K562 (cell line): ENCODE data around the gene ARHGAP29. TPM values are rescaled to one million over a fixed set of nuclear protein-coding genes. Genes with fewer than 3 reads are reported as not detected.

Source experiments
- ATAC-seq: fragments of 200-7000 bp; cut with Tn5 transposase; 3 replicates; pipeline ENCODE4 v1.9.1; 2020; ENCODE audit warnings: moderate library complexity
- BruUV-seq: library from RNA; stranded (reverse); fragments of 400-500 nt; replicated peaks from 2 replicates; lab custom pipeline; 2021; lab: Mats Ljungman, UMichigan
- CTCF ChIA-PET: fragments of 300-600 bp; formaldehyde crosslinking; extraction: SDS; loops from one replicate; lab custom pipeline; 2021; ENCODE audit warnings: low intra/inter-chr PET ratio; lab: Yijun Ruan, JAX
- POLR2A ChIA-PET: fragments of 300-600, 350-650 bp; sonication (Branson Sonifier 250); formaldehyde crosslinking; extraction: SDS; loops from one replicate; lab custom pipeline; 2021; ENCODE audit warnings: antibody characterized with exemption, inconsistent platforms; lab: Yijun Ruan, JAX
- DNase-seq, 4 experiments: peaks; one replicate each; pipeline versions ENCODE4 v3.0.0 to v3.0.0-alpha.2; 2011 to 2018; ENCODE audit warnings: low spot score in 3 of 4, mixed read lengths in 3 of 4; ENCODE audit errors: extremely low read depth in 1 of 4
- FAIRE-seq: peaks from 2 replicates; lab custom pipeline; 2011; peaks lifted over from hg19 to GRCh38; lab: Jason Lieb, UNC
- H2AFZ ChIP-seq: 2 replicates; pipeline ENCODE4 v1.6.0; 2011; ENCODE audit warnings: low read depth, low read length, control low read depth, inconsistent platforms
- H3K27ac ChIP-seq: fragments of 200-600 bp; 3 replicates; pipeline ENCODE4 v1.8.0; 2011; ENCODE audit warnings: low read depth, mild to moderate bottlenecking, control low read depth, inconsistent platforms, low read length, moderate library complexity, mixed read lengths; ENCODE audit errors: extremely low read depth
- H3K27me3 ChIP-seq, 2 experiments: fragments of 300-600 bp in 1 of 2; 2 replicates in 1 of 2; 3 replicates in 1 of 2; pipeline versions ENCODE4 v1.6.0 to v1.8.0; 2011; ENCODE audit warnings: inconsistent platforms in 2 of 2, low read length in 2 of 2, mild to moderate bottlenecking in 1 of 2, mixed read lengths in 1 of 2, moderate library complexity in 1 of 2; ENCODE audit not compliant: control insufficient read depth in 2 of 2, insufficient read depth in 2 of 2
- H3K36me3 ChIP-seq: fragments of 300-600 bp; 3 replicates; pipeline ENCODE4 v1.8.0; 2011; ENCODE audit warnings: mild to moderate bottlenecking, low read length, inconsistent platforms; ENCODE audit not compliant: control insufficient read depth, insufficient read depth
- H3K4me1 ChIP-seq, 2 experiments: fragments of 200-600 bp in 1 of 2; replicated peaks in 1 of 2; 2 replicates in 1 of 2; 3 replicates in 1 of 2; pipeline versions ENCODE4 v1.5.1 to v1.8.0; 2011; ENCODE audit warnings: inconsistent platforms in 2 of 2, low read length in 2 of 2, mild to moderate bottlenecking in 1 of 2, mixed read lengths in 1 of 2, moderate library complexity in 1 of 2; ENCODE audit not compliant: control insufficient read depth in 2 of 2, insufficient read depth in 2 of 2
- H3K4me2 ChIP-seq: 2 replicates; pipeline ENCODE4 v1.6.1; 2011; ENCODE audit warnings: low read length, control low read depth, inconsistent platforms, mixed read lengths; ENCODE audit not compliant: insufficient read depth
- H3K4me3 ChIP-seq: fragments of 200-600 bp; sonication (generic), shearing (Covaris generic); 2 replicates; pipeline ENCODE4 v1.5.1; 2016; ENCODE audit warnings: control low read depth, inconsistent platforms
- H3K79me2 ChIP-seq: fragments of 200-600 bp; 3 replicates; pipeline ENCODE4 v1.8.0; 2011; ENCODE audit warnings: low read length, inconsistent platforms; ENCODE audit not compliant: control insufficient read depth, insufficient read depth
- H3K9ac ChIP-seq, 2 experiments: 2 replicates each; pipeline versions ENCODE4 v1.6.0 to v1.6.1; 2011; ENCODE audit warnings: low read depth in 2 of 2, low read length in 2 of 2, control low read depth in 1 of 2, inconsistent platforms in 1 of 2, mild to moderate bottlenecking in 1 of 2, mixed read lengths in 1 of 2; ENCODE audit not compliant: insufficient read depth in 1 of 2
- H3K9me1 ChIP-seq: one replicate; pipeline ENCODE4 v1.6.0; 2011; ENCODE audit warnings: inconsistent platforms, mild to moderate bottlenecking, low read length, moderate library complexity; ENCODE audit not compliant: control insufficient read depth, insufficient read depth
- H3K9me3 ChIP-seq: replicated peaks from 2 replicates; pipeline ENCODE4 v1.5.1; 2011; ENCODE audit warnings: low read depth, low read length, inconsistent platforms; ENCODE audit not compliant: control insufficient read depth, insufficient read depth
- H4K20me1 ChIP-seq: replicated peaks from 2 replicates; pipeline ENCODE4 v1.6.1; 2011; ENCODE audit warnings: low read length, inconsistent platforms, mixed read lengths; ENCODE audit not compliant: control insufficient read depth, insufficient read depth
- ARID1B ChIP-seq: fragments of 450-650 bp; IDR thresholded peaks from 2 replicates; pipeline ENCODE4 v1.6.1; 2016; ENCODE audit warnings: antibody characterized with exemption, mild to moderate bottlenecking, inconsistent platforms
- CBFA2T3 ChIP-seq: fragments of 450-650 bp; IDR thresholded peaks from 2 replicates; pipeline ENCODE4 v1.6.1; 2017
- ETS1 ChIP-seq: conservative IDR thresholded peaks from 2 replicates; pipeline ENCODE4 v1.6.1; 2011; ENCODE audit warnings: low read depth, mild to moderate bottlenecking, low read length; ENCODE audit not compliant: control insufficient read depth
- GABPB2 ChIP-seq: fragments of 250-450 bp; sonication (Bioruptor Pico); conservative IDR thresholded peaks from 2 replicates; pipeline ENCODE4 v1.5.1; 2021; ENCODE audit warnings: mild to moderate bottlenecking
- MCM5 ChIP-seq: fragments of 450-650 bp; IDR thresholded peaks from 2 replicates; pipeline ENCODE4 v1.6.1; 2016; ENCODE audit warnings: low read depth
- ZBTB34 ChIP-seq: fragments of 250-450 bp; sonication (Bioruptor Pico); IDR thresholded peaks from 2 replicates; pipeline ENCODE4 v1.8.0; 2021; ENCODE audit warnings: mild to moderate bottlenecking, moderate library complexity
- WGBS: fragments of 100-300 bp; shearing (Covaris generic); methylation state at CpG from one replicate; pipeline ENCODE4 v1.1.6; 2016; ENCODE audit warnings: low coverage, mixed read lengths; ENCODE audit not compliant: insufficient coverage; ENCODE audit errors: missing lambda C conversion rate; 5-methylcytosine and 5-hydroxymethylcytosine counted together
- in situ Hi-C: fragments of 300-500 bp; cut with MboI; formaldehyde crosslinking; loops from 4 replicates; pipeline ENCODE4 v1.15.0; 2018; ENCODE audit warnings: inconsistent platforms, mixed read lengths
- intact Hi-C: fragments of 100-400 bp; cut with micrococcal nuclease; formaldehyde crosslinking; loops from 2 replicates; pipeline ENCODE4 v1.14.2; 2022
- polyA plus RNA-seq, 8 experiments: library from polyadenylated mRNA; depleted of rRNA in 4 of 8; stranded (reverse) in 5 of 8; unstranded in 3 of 8; fragments of >200 nt; fragmentation: Nextera tagmentation in 2 of 8; fragmentation: Illumina TruSeq in 1 of 8; extraction: Ambion mirVana in 2 of 8; extraction: Trizol in 1 of 8; gene quantifications; 2 replicates each; pipeline versions ENCODE4 v1.2.1 to v1.2.3, GENCODE V29; 2011 to 2014; ENCODE audit warnings: inconsistent platforms in 1 of 8, missing spikeins in 1 of 8
- total RNA-seq, 7 experiments: library from RNA; depleted of rRNA in 6 of 7; stranded (reverse); fragments of >200 nt in 6 of 7; fragmentation: Illumina TruSeq in 2 of 7; extraction: Trizol in 2 of 7; gene quantifications; 2 replicates each; pipeline versions ENCODE4 v1.2.1 to v1.2.3, GENCODE V29; 2011 to 2021; ENCODE audit warnings: low replicate concordance in 1 of 7

ARHGAP29 gene
- total and polyA plus RNA-seq, 9 of the 15 experiments (the other 6 are each of a cell fraction or from before 2014, with no cell fraction given): under 0.01 to 0.13 (median 0.02) TPM; not detected in 5

GRCh38 chr1:94143809-94144176 is 93.6 kb downstream of the ARHGAP29 start:
- Histone ChIP-seq H3K9ac (no peak overlapping the region), H2AFZ (no peak overlapping the region), H3K9me1 (no peaks in the 10 kb centered on the region), H3K4me1 (no peaks in the 10 kb centered on the region), H3K9me3 (no peaks in the 10 kb centered on the region; the same call in 1 of the 2 replicates), H4K20me1 (no peaks in the 10 kb centered on the region), H3K36me3 (no peaks in the 10 kb centered on the region), H3K4me3 (no peak overlapping the region), H3K27me3 (no peaks in the 10 kb centered on the region), H3K27ac (no peak overlapping the region), H3K79me2 (no peaks in the 10 kb centered on the region), H3K4me2 (no peak overlapping the region)
- CTCF ChIA-PET: no interaction called here
- POLR2A ChIA-PET: no interaction called here
- in situ Hi-C loops (no loop called here), intact Hi-C loops (no loop called here)
- DNase-seq: no peak
- TF ChIP-seq ETS1 (no peak), GABPB2 (no peak)
- no peak for ATAC-seq
- no TSS peak for BruUV-seq
- FAIRE-seq: no peak

- Histone ChIP-seq H3K4me2 (no peak overlapping the region), H2AFZ (no peak overlapping the region), H3K9ac (no peak overlapping the region), H3K27ac (no peak overlapping the region), H3K79me2 (no peaks in the 10 kb centered on the region), H3K9me3 (no peaks in the 10 kb centered on the region; the same call in 1 of the 2 replicates), H3K9me1 (no peaks in the 10 kb centered on the region), H3K4me3 (no peak overlapping the region), H3K4me1 (no peaks in the 10 kb centered on the region), H3K36me3 (no peaks in the 10 kb centered on the region), H4K20me1 (no peaks in the 10 kb centered on the region), H3K27me3 (no peaks in the 10 kb centered on the region)
- POLR2A ChIA-PET: no interaction called here
- 3% methylated on average over 2 of the region's 2 CpGs for WGBS
- 0 out of 2 replicates have a peak, but pooled peaks have one; percentile 31 for TF ChIP-seq CBFA2T3
- TF ChIP-seq ZBTB34 (CRISPR knock-in tag): no peak
- no peak for TF ChIP-seq ARID1B
- TF ChIP-seq MCM5: no peak
- ATAC-seq (no peak), DNase-seq (no peak), FAIRE-seq (no peak)
- in situ Hi-C loops: no loop called here
- BruUV-seq: no TSS peak
- intact Hi-C loops: no loop called here
- CTCF ChIA-PET: no interaction called here
These were observed 94.1 kb downstream of the ARHGAP29 start for GRCh38 chr1:94143173-94143808.
